RPMI8226 (cell line): ENCODE data around the gene DAO.
"Not testable (repeated sequence)": the region's sequence is repeated elsewhere in the genome, so short reads cannot be mapped to it uniquely, and the experiment has no call there.

ENCODE experiments used
- DNase-seq: peaks from one replicate; pipeline ENCODE4 v3.0.0-alpha.2; 2015

DAO gene

GRCh38 chr12:108879615-108880254 lies at the start of gene DAO:
DAO (plus strand) TSS chr12:108880092; CDS start chr12:108885007, 4,915 bp downstream.
- DNase-seq, result no peak

- DNase-seq, result no peak
Observed at GRCh38 chr12:108831309-108831991, 48.4 kb upstream of the DAO start.

GRCh38 chr12:108832208-108832607 lies 47.7 kb upstream of the DAO start:
- no peak for DNase-seq

DNA sequence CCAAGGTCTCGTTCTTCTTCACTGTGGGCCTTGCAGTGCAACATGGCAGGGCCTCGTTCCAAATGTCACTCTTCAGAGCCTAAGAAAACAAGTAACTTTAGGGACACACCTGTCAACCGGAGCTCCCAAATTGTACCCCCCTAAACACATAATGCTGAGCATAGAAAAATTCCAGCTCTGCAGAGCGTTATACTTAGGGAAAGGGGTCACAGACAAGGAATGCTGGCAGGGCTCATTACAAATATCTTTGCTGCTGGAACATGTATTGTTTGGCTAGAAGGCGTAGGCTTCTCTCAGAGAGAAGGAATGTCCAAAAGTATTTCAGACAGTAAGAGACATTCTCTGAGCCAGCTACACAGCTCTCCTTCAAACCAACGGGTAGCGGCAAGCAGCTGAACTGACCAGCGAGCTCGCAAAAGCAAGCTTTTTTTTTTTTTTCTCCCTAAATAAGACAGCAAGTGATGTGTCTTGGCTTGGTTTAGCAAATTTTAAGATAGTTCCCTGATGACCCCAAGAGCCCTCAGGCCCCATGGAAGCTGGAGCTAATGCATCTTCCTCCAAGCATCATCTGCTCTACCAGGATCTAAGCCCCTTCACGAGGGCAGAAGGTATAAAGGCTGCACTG lies 47.0 kb upstream of the DAO start:
- DNase-seq, result no peak

- DNase-seq, result no peak
Observed at GRCh38 chr12:108833355-108833733, 46.5 kb upstream of the DAO start.

DNA sequence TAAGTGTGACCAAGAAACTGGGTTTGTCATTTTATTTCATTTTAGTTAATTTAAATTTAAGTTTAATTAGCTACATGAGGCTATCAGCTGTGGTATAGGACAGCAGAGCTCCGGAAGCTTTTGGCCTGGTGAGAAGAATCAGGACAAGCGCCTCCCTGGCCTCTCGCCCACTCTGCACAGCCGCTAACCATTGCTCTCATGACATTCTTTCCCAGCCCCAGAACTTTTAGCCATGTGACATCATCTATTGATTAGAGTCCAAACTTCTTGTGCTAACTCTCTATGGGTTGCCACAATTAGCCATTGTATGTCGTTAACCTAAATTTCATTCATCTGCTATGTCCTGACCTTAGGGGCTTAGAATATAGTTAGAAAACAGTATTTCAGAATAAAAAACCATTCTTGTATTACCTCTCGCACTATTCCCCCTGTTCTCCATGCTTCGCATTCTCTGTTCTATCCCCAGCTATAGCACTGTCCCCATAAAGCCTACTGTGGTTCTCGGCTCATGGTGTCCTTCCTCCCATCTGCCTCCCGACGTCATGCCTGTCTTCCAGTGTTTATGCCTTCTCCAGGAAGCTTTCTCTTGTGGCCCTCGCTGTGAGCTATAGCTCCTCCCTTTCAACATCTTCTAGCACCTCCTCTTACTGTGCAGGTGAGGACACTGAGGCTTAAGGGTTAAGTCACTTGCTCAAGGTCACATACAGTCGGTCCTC lies 46.0 kb upstream of the DAO start:
- DNase-seq, result no peak

GRCh38 chr12:108835860-108836634 lies 43.8 kb upstream of the DAO start:
- DNase-seq, result no peak

DNA sequence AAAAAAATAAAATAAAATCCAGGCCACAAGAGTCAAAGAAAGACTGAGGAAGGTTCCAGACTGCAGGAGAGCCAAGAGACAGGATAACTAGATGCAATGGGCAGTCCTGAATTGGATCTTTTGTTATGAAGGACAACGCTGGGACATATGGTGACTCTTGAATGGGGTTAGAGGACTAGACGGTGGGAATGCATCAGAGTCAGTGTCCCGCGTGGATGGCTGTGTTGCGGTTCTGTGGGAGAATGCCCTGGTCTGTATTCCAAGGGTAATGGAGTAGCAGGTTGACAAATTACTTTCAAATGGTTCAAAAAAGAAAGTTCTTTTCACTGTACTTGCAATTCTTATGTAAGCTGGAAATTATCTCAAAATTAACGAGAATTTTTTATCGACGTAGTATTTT lies 42.7 kb upstream of the DAO start:
- DNase-seq, result no peak

DNA sequence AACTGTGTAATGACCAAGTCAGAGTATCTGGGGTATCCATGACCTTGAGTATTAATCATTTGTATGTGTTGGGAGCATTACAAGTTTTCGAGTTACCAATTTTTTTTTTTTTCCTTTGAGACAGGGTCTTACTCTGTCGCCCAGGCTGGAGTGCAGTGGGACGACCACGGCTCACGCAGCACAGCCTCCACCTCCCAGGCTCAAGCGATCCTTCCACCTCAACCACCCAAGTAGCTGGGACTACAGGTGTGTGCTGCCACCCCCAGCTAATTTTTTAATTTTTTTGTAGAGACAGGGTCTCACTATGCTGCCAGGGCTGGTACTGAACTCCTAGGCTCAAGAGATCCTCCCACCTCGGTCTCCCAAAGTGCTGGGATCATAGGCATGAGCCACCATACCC lies 42.2 kb upstream of the DAO start:
- no peak for DNase-seq

DNA sequence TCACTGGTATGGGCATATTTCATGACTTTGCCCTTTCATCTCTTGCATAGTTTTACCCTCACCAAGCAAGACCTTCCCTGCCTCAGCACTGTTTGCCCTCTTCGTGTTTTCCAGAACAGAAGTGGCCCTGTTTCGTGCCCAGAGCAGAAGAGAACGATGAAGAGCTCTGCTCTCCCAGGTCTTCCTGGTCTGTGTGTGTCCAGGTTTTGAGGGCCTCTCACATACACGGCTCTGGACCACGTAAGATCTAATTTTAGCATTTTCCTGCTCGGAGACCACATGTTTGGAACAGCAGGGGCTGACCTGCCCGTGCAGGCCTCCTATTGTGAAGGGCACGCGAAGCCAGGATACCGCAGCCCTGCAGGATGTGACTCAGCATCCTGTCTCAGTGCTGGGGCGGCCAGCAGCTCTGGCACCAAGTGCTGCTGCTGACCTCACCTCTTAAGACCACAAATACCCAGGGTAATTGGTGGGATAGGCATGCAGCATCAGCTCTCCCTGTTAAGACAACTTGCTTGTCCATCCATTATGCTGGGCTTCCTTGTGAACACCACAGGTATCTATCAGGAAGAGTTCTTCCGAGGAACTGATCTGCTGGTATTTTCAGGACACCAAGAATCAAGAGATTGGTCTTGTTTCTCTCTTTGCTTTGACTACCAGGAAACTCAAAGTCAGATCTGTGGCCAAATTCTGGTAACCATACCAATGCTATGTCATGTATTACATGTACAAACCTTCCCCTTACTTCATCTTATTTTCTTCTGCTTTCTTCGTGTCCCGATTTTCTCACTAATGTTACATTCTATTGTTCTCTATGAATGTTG lies 41.5 kb upstream of the DAO start:
- DNase-seq, result peak; percentile 89

GRCh38 chr12:108839018-108839889 lies 40.6 kb upstream of the DAO start:
- DNase-seq, result no peak

DNA sequence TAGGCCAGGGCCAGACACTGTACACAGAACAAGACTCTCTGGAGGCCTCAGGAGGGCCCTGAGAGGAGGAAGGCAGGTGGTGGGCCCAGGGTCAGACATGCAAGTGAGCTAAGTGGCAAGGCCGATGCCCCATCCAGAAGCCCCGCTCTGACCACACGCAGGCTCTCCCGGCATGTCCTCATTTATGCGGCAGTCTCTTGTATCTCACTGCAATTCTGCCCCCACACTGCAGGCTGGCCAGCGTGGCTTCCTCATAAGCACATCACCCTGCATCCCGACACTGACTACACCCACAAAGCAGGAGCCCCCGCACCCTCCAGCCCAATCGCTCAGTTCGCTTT lies 40.0 kb upstream of the DAO start:
- DNase-seq, result no peak

DNA sequence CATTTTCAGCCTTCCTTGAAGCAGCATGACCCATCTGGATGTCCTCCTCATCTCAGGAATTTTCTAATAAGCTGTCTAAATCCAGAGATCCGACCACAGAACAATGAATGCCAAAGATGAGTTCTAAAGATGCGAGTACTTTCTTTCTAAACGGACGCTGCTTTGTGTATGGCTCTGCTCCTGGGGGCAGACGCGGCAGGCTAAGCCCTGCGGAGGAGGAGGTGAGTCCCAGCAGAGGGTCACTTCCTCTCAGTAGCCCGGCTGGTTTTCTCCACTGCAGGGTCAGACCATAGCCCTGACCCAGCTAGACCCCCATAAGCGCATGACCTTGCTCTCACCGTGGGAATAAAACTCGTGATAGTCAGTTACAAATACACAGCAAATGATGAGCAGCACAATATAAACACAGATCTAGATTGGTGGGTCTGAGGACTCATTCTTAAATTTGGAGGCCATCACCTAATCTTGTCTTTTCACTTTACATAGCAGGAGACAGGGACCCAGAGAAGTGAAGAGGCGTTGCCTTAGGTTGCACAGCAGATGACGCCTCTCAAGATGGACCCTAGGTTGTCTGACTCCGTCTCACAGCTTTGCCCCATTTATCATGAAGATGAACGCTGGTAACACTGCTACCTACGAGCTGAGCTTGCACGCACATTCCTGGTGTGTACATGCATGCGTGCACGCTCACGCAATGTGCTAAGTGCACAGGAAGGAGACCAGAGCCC lies 39.1 kb upstream of the DAO start:
- no peak for DNase-seq

DNA sequence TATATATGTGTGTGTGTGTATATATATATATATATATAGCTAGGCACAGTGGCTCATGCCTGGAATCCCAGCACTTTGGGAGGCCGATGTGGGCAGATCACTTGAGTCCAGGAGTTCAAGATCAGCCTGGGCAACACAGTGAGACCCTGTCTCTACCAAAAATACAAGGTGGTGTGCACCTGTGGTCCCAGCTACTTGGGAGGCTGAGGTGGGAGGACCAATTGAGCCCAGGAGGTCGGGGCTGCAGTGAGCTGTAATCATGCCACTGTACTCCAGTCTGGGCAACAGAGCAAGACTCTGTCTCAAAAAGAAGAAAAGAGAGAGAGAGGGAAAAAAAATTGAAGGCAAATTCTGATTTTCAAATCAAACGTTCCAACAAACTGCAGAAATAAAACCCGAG lies 38.1 kb upstream of the DAO start:
- DNase-seq, result not testable (repeated sequence)

- DNase-seq, result no peak
Observed at GRCh38 chr12:108842361-108842760, 37.5 kb upstream of the DAO start.

DNA sequence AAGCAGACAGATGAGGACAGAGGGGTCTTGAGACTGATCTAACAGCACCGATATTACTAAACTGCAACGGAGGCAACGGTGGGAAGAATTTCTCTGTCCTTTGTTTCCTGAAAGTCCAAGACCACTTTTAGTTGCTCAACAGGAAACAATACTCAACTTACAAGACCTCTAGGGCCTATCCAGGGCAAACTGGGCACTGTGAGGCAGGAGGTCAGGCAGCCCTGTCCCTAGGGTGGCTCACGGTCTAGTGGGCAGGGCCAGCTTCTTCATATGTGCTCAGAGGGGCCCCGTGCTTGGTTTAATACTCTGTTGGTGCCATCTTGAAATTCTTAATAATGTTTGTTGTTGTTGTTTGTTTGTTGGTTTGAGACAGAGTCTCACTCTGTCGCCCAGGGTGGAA lies 36.7 kb upstream of the DAO start:
- no peak for DNase-seq

GRCh38 chr12:108845696-108846095 lies 34.2 kb upstream of the DAO start:
- DNase-seq, result no peak

DNA sequence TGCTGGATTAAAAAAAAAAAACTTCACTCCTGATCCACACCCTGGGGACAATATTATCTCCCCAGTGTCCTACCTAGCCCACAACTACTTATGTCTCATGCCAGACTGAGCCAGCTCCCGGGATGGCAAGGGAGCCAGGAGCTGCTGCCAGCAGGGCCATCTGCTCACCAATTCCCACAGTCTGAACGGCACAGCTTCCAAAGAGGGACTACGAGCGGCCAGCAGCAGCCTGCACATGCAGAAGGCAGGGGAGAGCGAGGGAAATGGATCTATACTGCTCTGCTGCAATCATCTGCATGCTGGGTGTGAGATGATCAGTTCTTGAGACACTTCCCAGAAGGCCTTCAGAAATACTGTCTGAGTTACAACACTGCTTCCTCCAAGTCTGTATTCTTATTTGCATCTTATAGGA lies 33.6 kb upstream of the DAO start:
- no peak for DNase-seq

GRCh38 chr12:108847705-108848104 lies 32.2 kb upstream of the DAO start:
- DNase-seq, result no peak

- DNase-seq, result no peak
Observed at GRCh38 chr12:108849660-108850059, 30.2 kb upstream of the DAO start.
